KMS-11 (cell line): ENCODE results near the gene NSRP1.
A peak's percentile ranks its signal among the peaks of the same experiment; 100 is the strongest.

Source experiments
- H2AFZ ChIP-seq: fragments of 200-600 bp; sonication (generic); 2 replicates; pipeline ENCODE4 v1.6.1; 2016; ENCODE audit warnings: antibody characterized with exemption, mixed run types, low read depth
- H3K27ac ChIP-seq: fragments of 200-600 bp; sonication (generic); 2 replicates; pipeline ENCODE4 v1.6.1; 2016; ENCODE audit warnings: mild to moderate bottlenecking, mixed run types
- H3K27me3 ChIP-seq: fragments of 200-600 bp; sonication (generic); 2 replicates; pipeline ENCODE4 v1.6.1; 2017; ENCODE audit warnings: mild to moderate bottlenecking, low read depth, mixed run types, moderate library complexity; ENCODE audit not compliant: insufficient read depth
- H3K36me3 ChIP-seq: fragments of 200-600 bp; sonication (generic); 2 replicates; pipeline ENCODE4 v1.6.1; 2017; ENCODE audit warnings: mild to moderate bottlenecking, mixed run types; ENCODE audit not compliant: insufficient read depth
- H3K4me1 ChIP-seq: fragments of 200-600 bp; sonication (generic); 2 replicates; pipeline ENCODE4 v1.6.1; 2016; ENCODE audit warnings: mild to moderate bottlenecking, low read depth, mixed run types; ENCODE audit not compliant: poor library complexity, severe bottlenecking
- H3K4me2 ChIP-seq: fragments of 200-600 bp; sonication (generic); 2 replicates; pipeline ENCODE4 v1.7.0; 2016; ENCODE audit warnings: mild to moderate bottlenecking, mixed run types
- H3K4me3 ChIP-seq: fragments of 200-600 bp; sonication (generic); IDR thresholded peaks from 2 replicates; pipeline ENCODE4 v1.6.1; 2017; ENCODE audit warnings: low read depth, low read length, mixed read lengths; ENCODE audit not compliant: insufficient read depth
- H3K79me2 ChIP-seq: fragments of 200-600 bp; sonication (generic); 2 replicates; pipeline ENCODE4 v1.6.1; 2016; ENCODE audit warnings: low read depth, mixed run types; ENCODE audit not compliant: insufficient read depth
- H3K9ac ChIP-seq: fragments of 200-600 bp; sonication (generic); 2 replicates; pipeline ENCODE4 v1.6.1; 2016; ENCODE audit warnings: mild to moderate bottlenecking, mixed run types
- H4K20me1 ChIP-seq: fragments of 200-600 bp; sonication (generic); 2 replicates; pipeline ENCODE4 v1.6.1; 2016; ENCODE audit warnings: mild to moderate bottlenecking, mixed run types; ENCODE audit not compliant: insufficient read depth
- TF ChIP-seq, protein P1 (sequence below): fragments of 200-600 bp; sonication (generic); conservative IDR thresholded peaks from 2 replicates; pipeline ENCODE4 v1.6.1; 2017; ENCODE audit warnings: low read depth, mild to moderate bottlenecking, antibody characterized with exemption, low read length, moderate library complexity, mixed read lengths

Gene NSRP1

DNA sequence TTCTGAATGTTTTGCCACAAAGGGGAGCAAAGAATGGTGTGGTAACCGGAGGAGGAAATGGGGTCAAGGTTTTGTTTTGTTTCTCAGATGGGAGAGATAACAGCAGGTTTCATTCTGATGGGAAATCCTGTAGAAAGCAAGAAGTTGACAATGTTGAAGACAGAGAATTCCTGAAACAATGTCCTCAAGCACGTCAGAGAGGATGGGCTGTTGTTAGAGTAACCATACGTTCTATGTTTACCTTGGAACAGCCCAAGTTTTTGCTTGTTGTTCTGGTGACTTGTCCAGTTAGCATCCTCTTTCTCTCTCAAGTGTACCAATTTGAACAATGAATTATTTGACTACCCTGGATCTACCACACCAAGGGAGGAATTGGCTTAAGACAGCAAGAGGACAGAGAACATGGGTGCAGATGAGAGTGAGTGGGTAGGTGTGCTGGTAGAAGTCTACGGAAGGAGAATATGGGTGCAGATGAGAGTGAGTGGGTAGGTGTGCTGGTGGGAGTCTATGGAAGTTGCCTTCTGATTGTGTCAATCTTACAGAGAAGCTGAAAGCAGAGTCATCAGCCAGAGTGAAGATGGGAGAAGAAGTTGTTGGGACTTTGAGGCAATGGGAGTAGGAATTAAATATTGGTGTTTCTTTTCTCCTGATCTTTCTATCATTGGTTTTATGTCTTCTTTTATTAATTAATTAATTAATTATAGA lies 14.8 kb upstream of the NSRP1 start:
- Histone ChIP-seq H2AFZ (no peak overlapping the region), H3K79me2 (no peaks in the 10 kb centered on the region), H3K36me3 (no peaks in the 10 kb centered on the region), H3K9ac (no peak overlapping the region), H3K4me2 (no peak overlapping the region), H3K27me3 (no peaks in the 10 kb centered on the region), H3K4me1 (peaks cover 6% of the 10 kb centered on the region), H3K27ac (no peak overlapping the region), H4K20me1 (no peaks in the 10 kb centered on the region), H3K4me3 (no peak overlapping the region)
- TF ChIP-seq, protein P1, sequence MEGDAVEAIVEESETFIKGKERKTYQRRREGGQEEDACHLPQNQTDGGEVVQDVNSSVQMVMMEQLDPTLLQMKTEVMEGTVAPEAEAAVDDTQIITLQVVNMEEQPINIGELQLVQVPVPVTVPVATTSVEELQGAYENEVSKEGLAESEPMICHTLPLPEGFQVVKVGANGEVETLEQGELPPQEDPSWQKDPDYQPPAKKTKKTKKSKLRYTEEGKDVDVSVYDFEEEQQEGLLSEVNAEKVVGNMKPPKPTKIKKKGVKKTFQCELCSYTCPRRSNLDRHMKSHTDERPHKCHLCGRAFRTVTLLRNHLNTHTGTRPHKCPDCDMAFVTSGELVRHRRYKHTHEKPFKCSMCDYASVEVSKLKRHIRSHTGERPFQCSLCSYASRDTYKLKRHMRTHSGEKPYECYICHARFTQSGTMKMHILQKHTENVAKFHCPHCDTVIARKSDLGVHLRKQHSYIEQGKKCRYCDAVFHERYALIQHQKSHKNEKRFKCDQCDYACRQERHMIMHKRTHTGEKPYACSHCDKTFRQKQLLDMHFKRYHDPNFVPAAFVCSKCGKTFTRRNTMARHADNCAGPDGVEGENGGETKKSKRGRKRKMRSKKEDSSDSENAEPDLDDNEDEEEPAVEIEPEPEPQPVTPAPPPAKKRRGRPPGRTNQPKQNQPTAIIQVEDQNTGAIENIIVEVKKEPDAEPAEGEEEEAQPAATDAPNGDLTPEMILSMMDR = no peak

GRCh38 chr17:30103921-30104320 lies 12.7 kb upstream of the NSRP1 start:
- TF ChIP-seq, protein P1 = no peak
- Histone ChIP-seq H3K4me1 (peaks cover 6% of the 10 kb centered on the region), H3K36me3 (no peaks in the 10 kb centered on the region), H3K79me2 (no peaks in the 10 kb centered on the region), H3K4me2 (no peak overlapping the region), H3K9ac (no peak overlapping the region), H4K20me1 (no peaks in the 10 kb centered on the region), H2AFZ (no peak overlapping the region), H3K27ac (no peak overlapping the region), H3K27me3 (no peaks in the 10 kb centered on the region), H3K4me3 (no peak overlapping the region)

GRCh38 chr17:30104575-30105339 lies 11.9 kb upstream of the NSRP1 start:
- no peaks in the 10 kb centered on the region for H3K79me2 ChIP-seq
- no peaks in the 10 kb centered on the region for H3K27me3 ChIP-seq
- H3K4me1 ChIP-seq = peaks cover 6% of the 10 kb centered on the region
- TF ChIP-seq, protein P1 = peak; percentile 96
- peak overlapping the region; percentile 30 for H3K4me2 ChIP-seq
- H3K27ac ChIP-seq = no peak overlapping the region
- no peak overlapping the region for H3K4me3 ChIP-seq
- H4K20me1 ChIP-seq = no peaks in the 10 kb centered on the region
- H3K9ac ChIP-seq = no peak overlapping the region
- no peaks in the 10 kb centered on the region for H3K36me3 ChIP-seq
- H2AFZ ChIP-seq = peak overlapping the region; percentile 74

DNA sequence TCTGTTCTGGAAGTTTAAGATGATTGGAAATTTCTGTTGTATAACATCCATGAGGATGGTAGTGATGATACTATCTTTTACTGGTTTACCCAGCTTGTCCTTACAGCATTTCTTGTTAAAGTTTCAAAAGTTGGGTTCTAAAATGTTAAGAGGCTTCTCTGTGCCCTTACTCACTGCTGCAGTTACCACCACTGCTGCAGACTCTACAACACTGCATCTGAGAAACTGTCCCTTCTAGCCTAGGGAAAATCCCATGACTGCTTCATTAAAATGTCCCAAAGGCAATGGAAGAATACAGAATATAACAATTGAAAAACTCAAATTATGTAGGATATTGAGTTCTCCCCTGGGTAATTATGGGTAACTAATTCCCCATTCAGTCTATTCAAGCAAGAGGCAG lies 3.8 kb upstream of the NSRP1 start:
- H3K36me3 ChIP-seq = no peaks in the 10 kb centered on the region
- TF ChIP-seq, protein P1 = no peak
- peak overlapping the region; percentile 19; the same call in 1 of the 2 replicates for H3K9ac ChIP-seq
- H3K4me3 ChIP-seq = no peak overlapping the region
- H3K4me1 ChIP-seq = peaks cover 44% of the 10 kb centered on the region
- H3K79me2 ChIP-seq = peaks cover 12% of the 10 kb centered on the region
- peak overlapping the region; percentile 55 for H3K27ac ChIP-seq
- H3K27me3 ChIP-seq = no peaks in the 10 kb centered on the region
- no peaks in the 10 kb centered on the region for H4K20me1 ChIP-seq
- H2AFZ ChIP-seq = peak overlapping the region; percentile 9; the same call in 1 of the 2 replicates
- peak overlapping the region; percentile 74 for H3K4me2 ChIP-seq
